BE2C (cell line): Measurements from ENCODE around the gene LRRC4B.

Source experiments
- DNase-seq: peaks from one replicate; pipeline ENCODE4 v3.0.0-alpha.2; 2020
- H3K27me3 ChIP-seq: fragments of 250-450 bp; sonication (Bioruptor Pico); 2 replicates; pipeline ENCODE4 v1.5.1; 2020; ENCODE audit warnings: mild to moderate bottlenecking
- H3K36me3 ChIP-seq: fragments of 250-450 bp; sonication (Bioruptor Pico); 2 replicates; pipeline ENCODE4 v1.5.1; 2020; ENCODE audit warnings: mild to moderate bottlenecking
- H3K4me1 ChIP-seq: fragments of 250-450 bp; sonication (Bioruptor Pico); 2 replicates; pipeline ENCODE4 v1.5.1; 2020
- H3K4me3 ChIP-seq: 2 replicates; pipeline ENCODE4 v1.5.1; 2011; ENCODE audit warnings: low read depth, low read length
- H3K9me3 ChIP-seq: fragments of 250-450 bp; sonication (Bioruptor Pico); 2 replicates; pipeline ENCODE4 v1.5.1; 2020
- CTCF ChIP-seq: IDR thresholded peaks from 2 replicates; pipeline ENCODE4 v1.5.1; 2012; ENCODE audit warnings: mild to moderate bottlenecking, low read depth, low read length

The LRRC4B gene

DNA sequence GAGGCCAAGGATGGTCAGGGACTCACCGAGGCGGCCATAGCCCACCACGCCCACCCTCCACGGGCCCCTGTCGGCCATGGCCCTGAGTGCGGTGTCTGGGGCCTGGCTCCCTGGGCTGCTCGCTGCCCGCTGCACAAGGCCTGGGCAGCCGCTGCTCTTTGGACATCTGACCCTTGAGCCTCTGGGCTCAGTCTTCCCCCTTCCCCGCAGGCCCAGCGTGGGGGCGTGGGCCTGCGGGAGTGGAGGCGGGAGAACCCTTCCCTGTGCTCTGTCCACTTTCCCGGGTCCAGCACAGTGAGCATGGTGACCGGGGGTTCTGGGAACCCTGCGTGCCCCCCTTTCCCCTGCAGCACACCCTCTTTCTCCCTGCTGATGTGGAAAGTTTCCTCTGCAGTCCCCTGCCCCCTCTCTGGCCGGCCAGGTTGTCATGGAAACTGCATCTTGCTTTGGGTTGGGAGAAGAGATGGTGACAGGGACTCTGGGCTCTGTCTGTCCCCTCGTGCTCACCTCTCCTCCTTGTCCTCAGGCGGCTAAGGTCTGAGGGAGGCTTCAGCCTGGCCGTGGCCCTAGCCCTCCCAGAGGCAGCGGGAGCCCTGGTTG, 54.4 kb downstream of the LRRC4B start, which contains the start of gene ASPDH:
TSS of gene ASPDH (minus strand) at position 168 of the 600 bp plus-strand sequence. CDS start at position 78, 90 bp downstream.
- no peaks in the 10 kb centered on the region for H3K36me3 ChIP-seq
- peaks cover 3% of the 10 kb centered on the region for H3K4me1 ChIP-seq
- DNase-seq: no peak
- peak within 1 kb of the TSS; percentile 51 for H3K4me3 ChIP-seq
- no peak for TF ChIP-seq CTCF
- no peaks in the 10 kb centered on the region for H3K27me3 ChIP-seq
- H3K9me3 ChIP-seq: no peaks in the 10 kb centered on the region

- peaks cover 3% of the 10 kb centered on the region for H3K4me1 ChIP-seq
These were observed 55.1 kb downstream of the LRRC4B start for GRCh38 chr19:50512999-50513745.

DNA sequence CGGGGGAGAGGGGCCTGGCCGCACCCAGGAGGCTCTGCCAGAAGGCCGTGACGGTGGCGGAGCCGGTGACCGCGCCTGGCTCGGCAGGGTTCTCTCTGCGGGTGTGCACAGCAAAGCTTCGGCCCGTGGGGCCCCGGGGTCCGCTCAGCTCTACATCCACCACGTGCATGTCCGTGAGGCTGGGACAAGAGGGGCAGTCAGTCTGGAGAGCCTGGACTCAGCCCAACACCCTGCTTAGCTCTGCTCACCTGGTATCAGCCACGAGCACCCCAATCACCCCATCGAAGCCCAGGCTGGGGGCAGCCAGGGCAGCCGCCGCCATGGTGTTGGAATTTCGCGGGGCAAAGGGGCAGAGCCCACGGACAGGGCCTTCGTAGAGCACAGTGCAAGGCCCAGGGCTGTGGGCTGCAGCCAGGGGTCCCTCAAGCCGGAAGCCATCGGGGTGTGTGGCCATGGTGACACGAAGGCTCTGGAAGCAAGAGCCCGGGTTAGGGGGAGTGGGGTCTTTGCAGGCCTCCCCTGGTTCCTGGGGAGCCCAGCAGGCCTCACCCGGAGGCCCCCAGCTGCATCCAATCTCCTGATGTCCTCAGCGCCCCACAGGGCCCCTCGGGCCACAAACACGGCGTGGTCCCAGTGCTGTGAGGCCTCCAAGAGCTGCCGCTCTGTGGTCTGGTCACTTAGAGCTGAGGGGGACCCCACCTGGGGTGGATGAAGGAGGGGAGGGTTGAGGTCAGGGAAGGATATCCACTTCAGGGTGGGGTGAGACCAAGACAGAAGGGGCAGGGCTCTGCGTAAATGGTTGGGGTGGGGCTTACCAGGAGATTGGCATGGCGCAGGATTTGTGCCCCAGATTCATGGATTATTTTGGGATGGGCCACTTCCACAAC, 55.9 kb downstream of the LRRC4B start:
- TF ChIP-seq CTCF: no peak
- Histone ChIP-seq H3K9me3 (no peaks in the 10 kb centered on the region), H3K36me3 (no peaks in the 10 kb centered on the region), H3K4me3 (no peak overlapping the region), H3K4me1 (peaks cover 3% of the 10 kb centered on the region), H3K27me3 (no peaks in the 10 kb centered on the region)
- no peak for DNase-seq

More at GRCh38 chr19:50512999-50513745, 55.1 kb downstream of the LRRC4B start:
- no peaks in the 10 kb centered on the region for H3K36me3 ChIP-seq
- H3K9me3 ChIP-seq: no peaks in the 10 kb centered on the region
- DNase-seq: no peak
- TF ChIP-seq CTCF: no peak
- no peak overlapping the region for H3K4me3 ChIP-seq
- H3K27me3 ChIP-seq: no peaks in the 10 kb centered on the region

- DNase-seq: peak; percentile 98
- Histone ChIP-seq H3K27me3 (no peaks in the 10 kb centered on the region), H3K9me3 (no peaks in the 10 kb centered on the region), H3K36me3 (no peaks in the 10 kb centered on the region), H3K4me3 (peak within 1 kb of the TSS; percentile 75), H3K4me1 (peaks cover 3% of the 10 kb centered on the region)
- no peak for TF ChIP-seq CTCF
These were observed 57.0 kb downstream of the LRRC4B start, which contains the start of gene JOSD2 for GRCh38 chr19:50511069-50511822. JOSD2 (minus strand) TSS chr19:50511191; CDS start chr19:50510431, 760 bp downstream.

- DNase-seq: no peak
- Histone ChIP-seq H3K9me3 (no peaks in the 10 kb centered on the region), H3K36me3 (no peaks in the 10 kb centered on the region), H3K4me3 (peak overlapping the region; percentile 75), H3K27me3 (no peaks in the 10 kb centered on the region), H3K4me1 (peaks cover 3% of the 10 kb centered on the region)
- no peak for TF ChIP-seq CTCF
These were observed 57.6 kb downstream of the LRRC4B start for GRCh38 chr19:50510700-50511068.
